ENCODE data around the gene HAPLN3.

HAPLN3 gene

DNA sequence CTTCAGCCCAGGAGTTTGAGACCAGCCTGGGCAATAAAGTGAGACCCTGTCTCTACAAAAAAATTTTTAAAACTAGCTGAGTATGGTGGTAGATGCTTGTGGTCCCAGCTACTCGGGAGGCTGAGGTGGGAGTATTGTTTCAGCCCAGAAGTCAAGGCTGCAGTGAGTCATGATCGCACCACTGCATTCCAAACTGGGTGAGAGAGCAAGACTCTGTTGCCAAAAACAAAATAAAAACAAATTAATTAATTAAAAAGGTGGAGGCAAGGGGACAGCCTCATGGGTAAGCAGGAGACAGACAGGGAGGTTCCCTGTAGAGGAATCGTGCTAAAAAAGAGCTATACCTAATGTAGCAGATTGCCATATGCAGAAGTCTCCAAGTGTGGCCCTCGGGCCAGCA, 12.6 kb downstream of the HAPLN3 start:
- POLR2A ChIA-PET, result no interaction called here
- Histone ChIP-seq H3K36me3 (ENCODE audit: control insufficient read depth in 4 of 4, insufficient read depth in 4 of 4, low read length in 3 of 4) (peaks cover 0 to 2% (median under 1%) of the 10 kb centered on the region in 4 experiments), H3K4me3 (ENCODE audit: control insufficient read depth in 1 of 7, extremely low read depth in 1 of 7, insufficient read depth in 4 of 7, low read depth in 2 of 7, low read length in 6 of 7) (no peak overlapping the region), H3K27me3 (replicated peaks in 2 of 5; ENCODE audit: control insufficient read depth in 4 of 5, insufficient read depth in 5 of 5, low read length in 4 of 5) (no peaks in the 10 kb centered on the region), H3K4me1 (ENCODE audit: control extremely low read depth in 1 of 4, control insufficient read depth in 4 of 4, insufficient read depth in 4 of 4, low read length in 3 of 4) (no peaks in the 10 kb centered on the region), H3K27ac (ENCODE audit: insufficient read depth in 1 of 2, low read depth in 1 of 2, low read length in 2 of 2, poor library complexity in 1 of 2, severe bottlenecking in 2 of 2) (no peak overlapping the region), H3K9me3 (ENCODE audit: control extremely low read depth in 1 of 5, control insufficient read depth in 4 of 5, insufficient read depth in 2 of 5, low read depth in 1 of 5, low read length in 4 of 5) (no peaks in the 10 kb centered on the region)
- WGBS (ENCODE audit: insufficient coverage), result 96% methylated on average over 2 of the region's 4 CpGs
- CTCF ChIA-PET, result interaction anchor here (0.8 to 3.2 kb wide), 4 partner anchors 8 to 13 kb away, joined by 3 to 13 read pairs (median 5); no protein-coding TSS in a partner anchor
- no peak for DNase-seq

DNA sequence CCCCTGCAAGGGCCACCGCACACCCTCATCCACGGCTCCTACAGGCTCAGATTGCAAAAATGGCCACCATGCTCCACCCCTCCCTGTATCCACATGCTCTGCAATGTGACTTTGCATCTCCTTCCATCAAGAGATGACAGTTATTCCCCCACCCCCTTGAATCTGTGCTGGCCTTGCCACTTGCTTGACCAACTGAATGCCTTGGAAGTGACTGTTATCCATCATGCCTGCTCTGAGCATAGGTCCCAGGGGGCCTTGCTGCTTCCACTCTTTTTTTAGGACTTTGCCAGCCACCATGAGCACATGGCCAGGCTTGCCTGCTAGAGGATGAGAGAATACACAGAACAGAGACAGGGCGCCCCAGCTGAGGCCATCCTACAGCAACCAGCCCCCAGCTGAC, 13.6 kb downstream of the HAPLN3 start:
- ChIA-PET CTCF (interaction anchor here (3.2 kb wide), 1 partner anchor 10 kb away, joined by 13 read pairs; no protein-coding TSS in a partner anchor), POLR2A (no interaction called here)
- peaks cover 0 to 2% (median under 1%) of the 10 kb centered on the region in 4 experiments for H3K36me3 ChIP-seq (ENCODE audit: control insufficient read depth in 4 of 4, insufficient read depth in 4 of 4, low read length in 3 of 4)
- 87% methylated on average over 3 of the region's 3 CpGs for WGBS (ENCODE audit: insufficient coverage)
- no peak overlapping the region for H3K4me3 ChIP-seq (ENCODE audit: control insufficient read depth in 1 of 7, extremely low read depth in 1 of 7, insufficient read depth in 4 of 7, low read depth in 2 of 7, low read length in 6 of 7)
- DNase-seq, result no peak
- H3K27ac ChIP-seq (ENCODE audit: insufficient read depth in 1 of 2, low read depth in 1 of 2, low read length in 2 of 2, poor library complexity in 1 of 2, severe bottlenecking in 2 of 2), result no peak overlapping the region
- H3K9me3 ChIP-seq (ENCODE audit: control extremely low read depth in 1 of 5, control insufficient read depth in 4 of 5, insufficient read depth in 2 of 5, low read depth in 1 of 5, low read length in 4 of 5), result no peaks in the 10 kb centered on the region
- H3K27me3 ChIP-seq (replicated peaks in 2 of 5; ENCODE audit: control insufficient read depth in 4 of 5, insufficient read depth in 5 of 5, low read length in 4 of 5), result no peaks in the 10 kb centered on the region
- H3K4me1 ChIP-seq (ENCODE audit: control extremely low read depth in 1 of 4, control insufficient read depth in 4 of 4, insufficient read depth in 4 of 4, low read length in 3 of 4), result no peaks in the 10 kb centered on the region

DNA sequence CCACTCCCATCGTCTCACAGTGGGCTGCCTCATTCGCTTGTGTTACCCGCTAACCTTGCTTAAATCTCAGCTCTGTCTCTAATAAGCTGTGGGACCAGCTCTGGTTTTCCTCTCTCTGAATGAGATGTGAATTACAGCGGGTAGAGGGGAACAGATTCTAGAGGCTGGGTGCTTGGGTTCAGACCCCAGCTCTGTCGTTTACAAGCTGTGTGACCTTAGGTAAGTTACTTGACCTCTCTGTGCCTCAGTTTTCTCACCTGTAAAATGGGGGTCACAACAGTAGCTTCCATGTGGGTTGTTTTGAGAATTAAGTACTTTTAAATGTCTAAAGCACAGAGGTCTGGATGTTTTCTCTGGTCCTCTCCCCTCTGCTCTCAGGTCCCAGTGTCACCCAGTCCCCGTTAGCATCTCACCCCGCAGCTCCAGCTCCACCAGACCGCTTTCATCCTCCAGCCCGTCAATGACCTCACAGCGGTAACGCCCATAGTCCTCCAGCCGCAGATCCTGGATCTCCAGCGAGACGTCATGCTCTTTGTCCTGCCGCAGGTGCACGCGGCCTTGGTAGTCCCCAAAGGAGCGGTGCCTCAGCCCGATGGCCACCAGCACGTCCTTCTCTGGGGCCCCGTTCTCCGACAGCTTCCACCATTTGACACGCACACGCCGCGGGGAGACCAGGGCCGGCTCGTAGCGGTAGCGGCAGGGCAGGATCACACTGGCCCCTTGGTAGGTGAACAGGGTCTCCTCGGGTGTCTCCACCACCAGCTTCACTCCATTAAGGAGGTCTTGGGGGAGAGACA, 14.2 kb downstream of the HAPLN3 start:
- 98% methylated on average over 26 of the region's 31 CpGs for WGBS (ENCODE audit: insufficient coverage)
- no peak overlapping the region for H3K4me3 ChIP-seq (ENCODE audit: control insufficient read depth in 1 of 7, extremely low read depth in 1 of 7, insufficient read depth in 4 of 7, low read depth in 2 of 7, low read length in 6 of 7)
- H3K9me3 ChIP-seq (ENCODE audit: control extremely low read depth in 1 of 5, control insufficient read depth in 4 of 5, insufficient read depth in 2 of 5, low read depth in 1 of 5, low read length in 4 of 5), result no peaks in the 10 kb centered on the region
- H3K4me1 ChIP-seq (ENCODE audit: control extremely low read depth in 1 of 4, control insufficient read depth in 4 of 4, insufficient read depth in 4 of 4, low read length in 3 of 4), result no peaks in the 10 kb centered on the region
- CTCF ChIA-PET, result interaction anchor here (1.3 to 3.2 kb wide), 3 partner anchors 11 to 141 kb away, joined by 3 to 13 read pairs (median 3); no protein-coding TSS in a partner anchor
- POLR2A ChIA-PET, result interaction anchor here (0.5 kb wide), 1 partner anchor 77 kb away, joined by 3 read pairs; no protein-coding TSS in a partner anchor
- peaks cover 0 to 2% (median under 1%) of the 10 kb centered on the region in 4 experiments for H3K36me3 ChIP-seq (ENCODE audit: control insufficient read depth in 4 of 4, insufficient read depth in 4 of 4, low read length in 3 of 4)
- no peaks in the 10 kb centered on the region for H3K27me3 ChIP-seq (replicated peaks in 2 of 5; ENCODE audit: control insufficient read depth in 4 of 5, insufficient read depth in 5 of 5, low read length in 4 of 5)
- H3K27ac ChIP-seq (ENCODE audit: insufficient read depth in 1 of 2, low read depth in 1 of 2, low read length in 2 of 2, poor library complexity in 1 of 2, severe bottlenecking in 2 of 2), result no peak overlapping the region
- no peak for DNase-seq

DNA sequence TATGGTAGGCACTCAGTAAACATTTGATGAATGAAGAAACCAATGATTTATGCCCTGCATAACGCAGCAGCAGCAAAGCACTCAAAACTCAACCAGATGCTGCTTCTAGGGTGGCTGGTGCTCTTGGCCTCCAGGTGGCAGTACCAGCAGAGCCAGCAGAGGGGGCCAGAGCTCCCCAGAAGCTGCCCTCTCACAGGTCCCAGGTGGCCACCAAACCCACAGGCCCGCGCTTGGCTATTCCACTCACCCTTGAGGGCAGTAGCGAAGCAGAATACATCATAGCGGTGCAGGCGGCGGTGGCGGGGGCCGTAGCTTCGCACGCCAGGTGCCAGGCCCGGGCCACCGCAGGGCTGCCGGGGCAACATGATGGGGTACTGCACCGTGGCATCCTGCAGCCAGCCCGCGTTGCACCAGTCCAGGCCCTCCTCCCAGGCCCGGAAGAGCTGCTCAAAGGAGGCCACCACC, 16.6 kb downstream of the HAPLN3 start:
- CTCF ChIA-PET, result interaction anchor here (0.7 to 2.2 kb wide), 12 partner anchors 8 to 472 kb away, joined by 3 to 15 read pairs (median 3); no protein-coding TSS in a partner anchor
- Histone ChIP-seq H3K4me3 (ENCODE audit: control insufficient read depth in 1 of 7, extremely low read depth in 1 of 7, insufficient read depth in 4 of 7, low read depth in 2 of 7, low read length in 6 of 7) (no peak overlapping the region), H3K9me3 (ENCODE audit: control extremely low read depth in 1 of 5, control insufficient read depth in 4 of 5, insufficient read depth in 2 of 5, low read depth in 1 of 5, low read length in 4 of 5) (no peaks in the 10 kb centered on the region), H3K4me1 (ENCODE audit: control extremely low read depth in 1 of 4, control insufficient read depth in 4 of 4, insufficient read depth in 4 of 4, low read length in 3 of 4) (no peaks in the 10 kb centered on the region), H3K27me3 (replicated peaks in 2 of 5; ENCODE audit: control insufficient read depth in 4 of 5, insufficient read depth in 5 of 5, low read length in 4 of 5) (peaks cover 0 to 2% (median 0%) of the 10 kb centered on the region in 5 experiments), H3K27ac (ENCODE audit: insufficient read depth in 1 of 2, low read depth in 1 of 2, low read length in 2 of 2, poor library complexity in 1 of 2, severe bottlenecking in 2 of 2) (no peak overlapping the region), H3K36me3 (ENCODE audit: control insufficient read depth in 4 of 4, insufficient read depth in 4 of 4, low read length in 3 of 4) (peaks cover 0 to 2% (median 0%) of the 10 kb centered on the region in 4 experiments)
- DNase-seq, result peak; percentile 19 to 57 (median 56)
- POLR2A ChIA-PET, result interaction anchor here (0.6 kb wide), 1 partner anchor 345 kb away, joined by 4 read pairs; no protein-coding TSS in a partner anchor
- WGBS (ENCODE audit: insufficient coverage), result 73% methylated on average over 15 of the region's 18 CpGs

DNA sequence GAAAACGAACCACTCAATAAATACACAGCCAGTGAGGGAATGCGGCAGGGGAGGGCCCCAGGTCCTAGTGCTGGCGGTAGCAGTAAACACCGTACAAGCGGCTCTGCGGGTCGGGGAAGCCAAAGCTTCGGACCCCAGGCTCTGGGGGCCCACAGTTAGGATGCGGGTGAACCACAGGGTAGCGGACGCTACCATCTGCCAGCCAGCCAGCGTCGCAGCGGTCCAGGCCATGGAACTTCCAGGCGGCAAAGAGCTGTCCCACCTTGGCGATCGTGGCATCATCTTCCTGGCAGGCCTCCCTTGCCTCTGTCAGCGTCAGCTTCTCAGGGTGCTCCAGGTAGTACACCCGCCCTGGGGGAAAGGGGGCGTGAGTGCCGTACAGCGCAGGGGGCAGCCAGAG, 17.4 kb downstream of the HAPLN3 start:
- 97% methylated on average over 22 of the region's 22 CpGs for WGBS (ENCODE audit: insufficient coverage)
- Histone ChIP-seq H3K4me3 (ENCODE audit: control insufficient read depth in 1 of 7, extremely low read depth in 1 of 7, insufficient read depth in 4 of 7, low read depth in 2 of 7, low read length in 6 of 7) (no peak overlapping the region), H3K36me3 (ENCODE audit: control insufficient read depth in 4 of 4, insufficient read depth in 4 of 4, low read length in 3 of 4) (peaks cover 0 to 2% (median 0%) of the 10 kb centered on the region in 4 experiments), H3K27me3 (replicated peaks in 2 of 5; ENCODE audit: control insufficient read depth in 4 of 5, insufficient read depth in 5 of 5, low read length in 4 of 5) (peaks cover 0 to 2% (median 0%) of the 10 kb centered on the region in 5 experiments), H3K9me3 (ENCODE audit: control extremely low read depth in 1 of 5, control insufficient read depth in 4 of 5, insufficient read depth in 2 of 5, low read depth in 1 of 5, low read length in 4 of 5) (no peaks in the 10 kb centered on the region), H3K4me1 (ENCODE audit: control extremely low read depth in 1 of 4, control insufficient read depth in 4 of 4, insufficient read depth in 4 of 4, low read length in 3 of 4) (no peaks in the 10 kb centered on the region), H3K27ac (ENCODE audit: insufficient read depth in 1 of 2, low read depth in 1 of 2, low read length in 2 of 2, poor library complexity in 1 of 2, severe bottlenecking in 2 of 2) (no peak overlapping the region)
- CTCF ChIA-PET, result interaction anchor here (1.2 to 2.2 kb wide), 7 partner anchors 8 to 254 kb away, joined by 3 to 15 read pairs (median 4); no protein-coding TSS in a partner anchor
- DNase-seq, result no peak
- POLR2A ChIA-PET, result no interaction called here

GRCh38 chr15:88877415-88877814, 17.9 kb downstream of the HAPLN3 start:
- ChIA-PET CTCF (interaction anchor here (1.2 to 1.9 kb wide), 2 partner anchors 7 to 9 kb away, joined by 3 to 8 read pairs; no protein-coding TSS in a partner anchor), POLR2A (no interaction called here)
- Histone ChIP-seq H3K36me3 (ENCODE audit: control insufficient read depth in 4 of 4, insufficient read depth in 4 of 4, low read length in 3 of 4) (peaks cover 0 to 2% (median 0%) of the 10 kb centered on the region in 4 experiments), H3K4me1 (ENCODE audit: control extremely low read depth in 1 of 4, control insufficient read depth in 4 of 4, insufficient read depth in 4 of 4, low read length in 3 of 4) (no peaks in the 10 kb centered on the region), H3K27ac (ENCODE audit: insufficient read depth in 1 of 2, low read depth in 1 of 2, low read length in 2 of 2, poor library complexity in 1 of 2, severe bottlenecking in 2 of 2) (no peak overlapping the region), H3K4me3 (ENCODE audit: control insufficient read depth in 1 of 7, extremely low read depth in 1 of 7, insufficient read depth in 4 of 7, low read depth in 2 of 7, low read length in 6 of 7) (no peak overlapping the region), H3K27me3 (replicated peaks in 2 of 5; ENCODE audit: control insufficient read depth in 4 of 5, insufficient read depth in 5 of 5, low read length in 4 of 5) (peaks cover 0 to 2% (median 0%) of the 10 kb centered on the region in 5 experiments), H3K9me3 (ENCODE audit: control extremely low read depth in 1 of 5, control insufficient read depth in 4 of 5, insufficient read depth in 2 of 5, low read depth in 1 of 5, low read length in 4 of 5) (no peaks in the 10 kb centered on the region)
- no peak for DNase-seq
- 94% methylated on average over 8 of the region's 11 CpGs for WGBS (ENCODE audit: insufficient coverage)

DNA sequence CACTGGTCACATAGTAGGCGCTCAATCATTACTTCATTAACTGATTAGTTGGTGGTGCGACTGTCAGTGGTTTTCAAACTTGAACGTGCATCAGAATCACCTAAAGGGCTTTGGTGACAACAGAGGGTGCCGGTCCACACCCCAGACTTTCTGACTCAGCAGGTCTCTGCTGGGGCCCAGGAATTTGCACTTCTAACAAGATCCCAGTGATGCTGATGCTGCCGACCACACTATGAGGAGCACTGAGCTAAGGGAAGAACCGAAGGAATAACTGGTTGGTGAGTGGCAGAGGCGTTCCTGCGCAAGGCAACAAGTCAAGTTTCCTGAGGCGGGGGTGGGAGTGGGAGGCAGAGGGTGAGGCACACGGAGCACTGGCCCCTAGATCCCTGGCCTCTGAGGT, 18.8 kb downstream of the HAPLN3 start:
- H3K4me1 ChIP-seq (ENCODE audit: control extremely low read depth in 1 of 4, control insufficient read depth in 4 of 4, insufficient read depth in 4 of 4, low read length in 3 of 4), result no peaks in the 10 kb centered on the region
- 95% methylated on average over 10 of the region's 10 CpGs for WGBS (ENCODE audit: insufficient coverage)
- H3K27me3 ChIP-seq (replicated peaks in 2 of 5; ENCODE audit: control insufficient read depth in 4 of 5, insufficient read depth in 5 of 5, low read length in 4 of 5), result peaks cover 0 to 7% (median 3%) of the 10 kb centered on the region in 5 experiments
- H3K27ac ChIP-seq (ENCODE audit: insufficient read depth in 1 of 2, low read depth in 1 of 2, low read length in 2 of 2, poor library complexity in 1 of 2, severe bottlenecking in 2 of 2), result no peak overlapping the region
- H3K36me3 ChIP-seq (ENCODE audit: control insufficient read depth in 4 of 4, insufficient read depth in 4 of 4, low read length in 3 of 4), result peaks cover 0 to 2% (median 0%) of the 10 kb centered on the region in 4 experiments
- DNase-seq, result no peak
- CTCF ChIA-PET, result no interaction called here
- H3K4me3 ChIP-seq (ENCODE audit: control insufficient read depth in 1 of 7, extremely low read depth in 1 of 7, insufficient read depth in 4 of 7, low read depth in 2 of 7, low read length in 6 of 7), result no peak overlapping the region
- POLR2A ChIA-PET, result no interaction called here
- H3K9me3 ChIP-seq (ENCODE audit: control extremely low read depth in 1 of 5, control insufficient read depth in 4 of 5, insufficient read depth in 2 of 5, low read depth in 1 of 5, low read length in 4 of 5), result no peaks in the 10 kb centered on the region

Data from common myeloid progenitor, CD34-positive (primary cell).